Psoas muscle (tissue), 8 donors: Measurements from ENCODE around the gene PRKN. TPM values are rescaled to one million over a fixed set of nuclear protein-coding genes. Genes with fewer than 3 reads are reported as not detected.

ENCODE experiments used
- ATAC-seq, 4 donors: fragments of 200-7000 bp; cut with Tn5 transposase; one replicate each; pipeline ENCODE4 v1.9.1; 2020; ENCODE audit warnings: moderate library complexity in 3 of 4, mild to moderate bottlenecking in 2 of 4
- DNase-seq, 2 donors: peaks; one replicate each; pipeline ENCODE4 v3.0.0-alpha.2; 2020
- H3K27ac ChIP-seq: fragments of 200-600 bp; one replicate; pipeline ENCODE4 v1.8.0; 2022
- H3K27me3 ChIP-seq, 3 donors: fragments of 200-600 bp in 1 of 3; one replicate each; pipeline versions ENCODE4 v1.6.1 to v1.8.0; 2013 to 2022; ENCODE audit warnings: low read length in 2 of 3, mild to moderate bottlenecking in 2 of 3, moderate library complexity in 1 of 3; ENCODE audit not compliant: insufficient read depth in 3 of 3
- H3K36me3 ChIP-seq, 2 donors: fragments of 200-600 bp in 1 of 2; one replicate each; pipeline versions ENCODE4 v1.6.1 to v1.8.0; 2013 to 2022; ENCODE audit warnings: low read depth in 1 of 2, mild to moderate bottlenecking in 1 of 2, moderate library complexity in 1 of 2; ENCODE audit not compliant: insufficient read depth in 1 of 2
- H3K4me1 ChIP-seq: fragments of 200-600 bp; one replicate; pipeline ENCODE4 v1.8.0; 2022
- H3K4me3 ChIP-seq: fragments of 200-600 bp; one replicate; pipeline ENCODE4 v1.8.0; 2022; ENCODE audit warnings: mild to moderate bottlenecking
- H3K9me3 ChIP-seq: fragments of 200-600 bp; one replicate; pipeline ENCODE4 v1.8.0; 2022
- CTCF ChIP-seq: fragments of 200-600 bp; IDR thresholded peaks from one replicate; pipeline ENCODE4 v1.8.0; 2022; ENCODE audit warnings: antibody characterized with exemption
- WGBS, 3 donors: extraction: QIAGEN DNeasy Blood & Tissue Kit; methylation state at CpG; one replicate each; pipeline versions ENCODE4 v1.1.6 to v1.1.7; 2013; 5-methylcytosine and 5-hydroxymethylcytosine counted together
- intact Hi-C, 2 donors: fragments of 100-400 bp; cut with DNase I; formaldehyde crosslinking; loops; one replicate each; pipeline versions ENCODE4 v1.11.0 to v1.14.2; 2022
- polyA plus RNA-seq, 3 donors: library from polyadenylated mRNA; stranded (reverse); fragments of 200-250 nt; gene quantifications; one replicate each; pipeline ENCODE4 v1.2.3, GENCODE V29; 2013
- total RNA-seq, 4 donors: library from RNA; stranded (reverse); fragmentation: NEBNext Ultra II Directional in 2 of 4; extraction: Animal tissue kit (Norgen Biotek cat#: 25700) in 2 of 4; gene quantifications; one replicate each; pipeline versions ENCODE4 v1.2.1 to v1.2.4, GENCODE V29; 2021 to 2023
- donor health status: healthy with polysubstance abuse.
- donor health status: DM: no; HTN: no; CAD: no; lungs with moderate emphysema.
- donor health status: Bipolar disorder and iron deficiency.
- donor health status: healthy.
- donor health status: DM: yes; HTN: yes; CAD: no.
- donor health status: DM: no; HTN: no; CAD: no.
- donor health status: DM: no; HTN: no; CAD: no.
- donor health status: DM: yes; HTN: yes; CAD: no.

Gene PRKN
- total and polyA plus RNA-seq, 7 donors, result 1.5 to 19.5 (median 11.7) TPM

- no peaks in the 10 kb centered on the region for H3K27me3 ChIP-seq
- H3K4me3 ChIP-seq, result no peak overlapping the region
- H3K27ac ChIP-seq, result no peak overlapping the region
- 66 to 69% (median 68%) methylated on average over 6 of the region's 6 CpGs for WGBS, 3 donors
- H3K4me1 ChIP-seq, result no peaks in the 10 kb centered on the region
- H3K9me3 ChIP-seq, result no peaks in the 10 kb centered on the region
- no peak for TF ChIP-seq CTCF
- no peaks in the 10 kb centered on the region for H3K36me3 ChIP-seq
- no peak for DNase-seq
- intact Hi-C loops, result no loop called here
- no peak for ATAC-seq
Observed at GRCh38 chr6:162337412-162337811, 390.2 kb downstream of the PRKN start.

- H3K36me3 ChIP-seq, result no peaks in the 10 kb centered on the region
- no peaks in the 10 kb centered on the region for H3K27me3 ChIP-seq
- no peak overlapping the region for H3K27ac ChIP-seq
- no peak for TF ChIP-seq CTCF
- no peaks in the 10 kb centered on the region for H3K4me1 ChIP-seq
- intact Hi-C loops, result no loop called here
- no peak overlapping the region for H3K4me3 ChIP-seq
- DNase-seq (no peak), ATAC-seq (no peak)
- H3K9me3 ChIP-seq, result no peaks in the 10 kb centered on the region
- 87 to 97% (median 96%) methylated on average over 6 of the region's 6 CpGs for WGBS, 3 donors
Observed at GRCh38 chr6:162336359-162336758, 391.2 kb downstream of the PRKN start.

- H3K4me1 ChIP-seq, result no peaks in the 10 kb centered on the region
- no peaks in the 10 kb centered on the region for H3K9me3 ChIP-seq
- ATAC-seq (no peak), DNase-seq (no peak)
- H3K27ac ChIP-seq, result no peak overlapping the region
- 94 to 97% (median 97%) methylated on average over 4 of the region's 4 CpGs for WGBS, 3 donors
- no peak for TF ChIP-seq CTCF
- no peak overlapping the region for H3K4me3 ChIP-seq
- no peaks in the 10 kb centered on the region for H3K27me3 ChIP-seq
- H3K36me3 ChIP-seq, result no peaks in the 10 kb centered on the region
- intact Hi-C loops, result no loop called here
Observed at GRCh38 chr6:162332365-162332764, 395.2 kb downstream of the PRKN start.

- intact Hi-C loops, result no loop called here
- WGBS, 3 donors, result 21 to 43% (median 26%) methylated on average over 1 of the region's 1 CpG
- no peak for ATAC-seq
Observed at GRCh38 chr6:162331911-162332310, 395.7 kb downstream of the PRKN start.

More at GRCh38 chr6:162331911-162332310, 395.7 kb downstream of the PRKN start:
- H3K36me3 ChIP-seq, result no peaks in the 10 kb centered on the region
- H3K9me3 ChIP-seq, result no peaks in the 10 kb centered on the region
- no peak for TF ChIP-seq CTCF
- H3K4me3 ChIP-seq, result no peak overlapping the region
- no peaks in the 10 kb centered on the region for H3K27me3 ChIP-seq
- no peak for DNase-seq
- H3K27ac ChIP-seq, result no peak overlapping the region
- no peaks in the 10 kb centered on the region for H3K4me1 ChIP-seq
